Measurements from ENCODE around the gene NRTN.
"Not testable (repeated sequence)": the region's sequence is repeated elsewhere in the genome, so short reads cannot be mapped to it uniquely, and the experiment has no call there.

NRTN gene

DNA sequence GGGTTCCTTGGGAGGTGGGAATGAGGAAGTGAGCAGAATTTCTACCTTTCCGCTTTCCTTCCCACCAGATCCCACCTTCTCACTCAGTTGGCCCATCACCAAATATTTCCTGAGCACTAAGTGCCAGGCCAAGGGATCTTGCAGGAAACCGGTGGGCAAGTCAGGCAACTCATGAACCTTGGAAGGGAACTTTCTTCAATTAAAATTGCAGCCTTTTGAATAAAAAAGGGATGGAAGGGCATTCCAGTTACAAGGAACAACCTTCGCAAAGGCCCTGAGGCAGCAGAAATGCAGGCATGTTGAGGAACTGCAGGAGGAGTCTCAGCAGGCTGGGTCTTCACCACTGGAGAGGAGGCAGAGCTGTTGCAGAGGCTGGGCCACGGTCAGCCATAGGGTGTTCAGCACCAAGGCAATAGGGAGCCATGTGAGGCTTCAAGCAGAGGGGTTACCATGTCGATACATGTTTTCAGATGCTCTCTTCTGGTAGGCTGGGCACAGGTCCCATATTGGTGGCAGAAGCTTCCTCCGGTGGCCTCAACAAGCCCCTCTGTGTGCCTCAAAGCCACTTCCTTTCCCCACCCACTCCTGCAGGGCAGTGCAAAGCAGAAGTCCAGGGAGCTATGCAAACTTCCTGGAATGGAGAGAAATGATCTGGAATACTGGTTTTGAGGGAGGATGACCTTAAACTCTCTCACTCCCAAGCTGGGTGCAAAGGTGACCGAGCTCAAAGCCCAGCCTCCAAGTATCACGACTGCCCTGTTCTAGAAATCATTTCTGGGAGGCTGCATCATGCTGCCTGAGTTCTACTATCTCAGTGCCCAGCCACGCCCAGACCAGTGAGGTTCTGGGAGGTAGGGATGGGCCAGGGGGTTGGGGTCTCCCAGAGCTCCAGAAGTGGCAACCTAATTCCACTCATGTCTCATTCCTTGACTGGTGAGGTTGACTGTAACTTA lies 34.5 kb downstream of the NRTN start, which contains the start of gene FUT6:
FUT6 (minus strand) TSS at position 638 of the 953 bp plus-strand sequence. CDS start 7,135 bp downstream, outside the sequence.
- DNase-seq: no peak

DNA sequence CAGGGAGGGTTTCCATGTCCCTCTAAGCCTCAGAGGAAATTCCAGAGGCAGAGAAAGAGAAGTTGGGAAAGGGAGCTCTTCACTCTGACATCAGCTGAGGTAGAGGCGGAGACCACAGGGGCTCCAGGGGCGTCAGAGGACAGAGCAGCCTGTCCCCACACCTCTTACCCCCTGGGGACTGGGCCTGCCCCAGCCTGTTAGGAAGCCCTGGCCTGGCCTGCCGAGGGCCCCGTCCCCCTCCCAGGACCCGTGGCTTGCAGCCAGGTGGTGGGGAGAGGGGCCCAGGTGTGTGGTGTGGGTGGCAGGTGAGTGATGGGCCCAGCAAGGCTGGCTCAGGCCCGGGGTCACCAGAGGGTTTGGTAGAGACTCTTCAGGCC lies 36.9 kb downstream of the NRTN start:
- not testable (repeated sequence) for DNase-seq

DNA sequence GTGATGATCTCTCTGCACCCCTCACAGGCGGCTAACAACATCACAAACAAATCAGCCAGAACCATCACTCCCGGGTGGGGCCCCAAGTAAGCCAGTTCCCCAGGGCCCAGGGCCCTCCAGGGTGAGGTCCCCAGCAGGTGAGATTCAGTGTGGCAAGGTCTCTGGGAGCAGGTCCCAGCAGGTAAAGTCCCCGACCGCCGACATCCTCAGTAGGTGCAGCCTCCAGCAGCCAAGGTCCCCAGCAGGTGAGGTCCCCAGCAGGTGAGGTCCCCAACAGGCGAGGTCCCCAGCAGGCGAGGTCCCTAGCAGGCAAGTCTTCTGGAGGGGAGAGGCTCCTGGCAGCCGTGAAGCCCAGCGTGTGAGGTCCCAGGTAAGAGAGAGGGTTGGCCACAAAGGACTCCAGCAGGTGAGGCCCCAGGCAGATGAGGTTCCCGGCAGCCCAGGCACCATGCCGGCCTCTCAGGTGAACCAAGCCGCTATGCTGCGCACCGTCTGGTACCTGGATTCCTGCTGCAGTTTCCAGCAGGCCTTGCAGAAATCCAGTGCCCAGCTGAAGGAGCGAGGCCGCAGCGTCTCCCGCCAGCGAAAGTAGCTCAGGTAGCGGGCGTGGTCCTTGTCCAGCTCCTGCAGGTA lies 38.5 kb downstream of the NRTN start:
- DNase-seq: no peak

DNA sequence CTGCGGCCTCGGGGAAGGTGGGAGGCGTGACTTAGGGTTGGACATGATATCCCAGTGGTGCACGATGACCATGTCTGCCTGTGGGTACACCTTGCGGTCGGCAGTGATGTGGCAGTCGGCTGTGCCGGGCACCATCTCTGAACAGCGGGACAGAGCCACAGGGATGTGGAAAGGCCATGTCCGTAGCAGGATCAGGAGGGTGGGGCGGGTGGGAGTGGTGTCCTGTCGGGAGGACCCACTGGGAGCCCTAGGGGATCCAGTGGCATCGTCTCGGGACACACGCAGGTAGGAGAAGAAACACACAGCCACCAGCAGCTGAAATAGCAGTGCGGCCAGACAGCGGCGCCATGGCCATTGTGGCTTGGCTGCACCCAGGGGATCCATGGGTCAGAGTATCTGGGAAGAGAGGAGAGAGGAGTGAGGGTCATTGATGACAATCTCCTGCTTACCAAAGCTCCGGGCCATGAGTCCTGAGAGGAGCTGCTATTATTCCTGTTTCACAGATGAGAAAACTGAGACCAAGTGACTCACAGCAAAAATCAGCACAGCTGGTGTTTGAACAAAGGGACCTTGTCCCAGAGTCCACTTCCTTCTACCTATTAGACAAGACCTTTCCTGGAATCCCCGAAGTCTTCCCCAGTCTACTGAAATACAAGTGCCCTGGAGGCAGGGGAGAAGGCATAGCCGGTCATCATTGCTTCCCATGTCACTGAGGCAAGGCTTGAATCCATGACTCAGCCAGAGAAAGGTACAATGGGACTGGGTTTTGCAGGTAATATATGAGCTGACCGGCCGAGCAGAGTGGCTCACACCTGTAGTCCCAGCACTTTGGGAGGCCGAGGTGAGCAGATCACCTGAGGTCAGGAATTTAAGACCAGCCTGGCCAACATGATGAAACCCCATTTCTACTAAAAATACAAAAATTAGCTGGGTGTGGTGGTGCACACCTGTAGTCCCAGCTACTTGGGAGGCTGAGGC lies 39.9 kb downstream of the NRTN start:
- no peak for DNase-seq

DNA sequence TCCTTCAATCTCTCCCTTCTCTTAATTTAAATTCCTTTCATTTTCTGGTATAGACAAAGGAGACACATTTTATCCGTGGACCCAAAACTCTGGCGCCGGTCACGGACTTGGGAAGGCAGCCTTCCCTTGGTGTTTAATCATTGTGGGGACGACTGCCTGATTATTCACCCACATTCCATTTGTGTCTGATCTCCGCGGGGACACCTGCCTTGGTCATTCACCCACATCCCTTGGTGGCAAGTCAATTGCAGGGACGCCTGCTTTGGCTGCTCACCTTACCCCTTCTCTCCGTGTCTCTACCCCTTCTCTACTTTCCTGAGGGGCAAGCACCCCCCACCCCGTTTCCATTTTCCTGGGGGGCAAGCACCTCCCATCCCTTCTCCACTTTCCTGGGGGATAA lies 43.0 kb downstream of the NRTN start:
- DNase-seq: not testable (repeated sequence)

DNA sequence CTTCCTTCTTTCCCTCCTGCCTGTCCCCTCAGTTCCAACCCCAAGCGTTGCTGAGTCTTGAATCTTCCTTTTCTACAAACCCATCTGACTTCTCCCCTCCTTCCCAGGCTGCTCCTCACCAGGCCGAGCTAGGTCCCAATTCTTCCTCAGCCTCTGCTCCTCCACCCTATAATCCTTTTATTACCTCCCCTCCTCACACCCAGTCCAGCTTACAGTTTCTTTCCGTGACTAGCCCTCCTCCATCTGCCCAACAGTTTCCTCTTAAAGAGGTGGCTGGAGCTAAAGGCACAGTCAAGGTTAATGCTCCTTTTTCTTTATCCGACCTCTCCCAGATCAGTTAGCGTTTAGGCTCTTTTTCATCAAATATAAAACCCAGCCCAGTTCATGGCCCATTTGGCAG lies 43.8 kb downstream of the NRTN start:
- not testable (repeated sequence) for DNase-seq

DNA sequence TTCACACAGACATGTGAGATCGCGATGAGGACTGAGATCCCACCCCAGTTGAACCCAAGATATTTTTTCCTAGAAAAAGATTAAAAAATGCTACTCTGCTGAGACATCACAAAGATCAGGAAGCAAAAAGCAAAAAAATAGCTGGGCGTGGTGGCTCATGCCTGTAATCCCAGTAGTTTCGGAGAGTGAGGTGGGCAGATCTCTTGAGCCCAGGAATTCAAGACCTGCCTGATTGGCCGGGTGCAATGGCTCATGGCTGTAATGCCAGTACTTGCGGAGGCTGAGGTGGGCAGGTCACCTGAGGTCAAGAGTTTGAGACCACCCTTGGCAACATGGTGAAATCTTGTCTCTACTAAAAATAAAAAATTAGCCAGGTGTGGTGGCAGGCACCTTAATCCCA lies 45.3 kb downstream of the NRTN start:
- DNase-seq: no peak

DNA sequence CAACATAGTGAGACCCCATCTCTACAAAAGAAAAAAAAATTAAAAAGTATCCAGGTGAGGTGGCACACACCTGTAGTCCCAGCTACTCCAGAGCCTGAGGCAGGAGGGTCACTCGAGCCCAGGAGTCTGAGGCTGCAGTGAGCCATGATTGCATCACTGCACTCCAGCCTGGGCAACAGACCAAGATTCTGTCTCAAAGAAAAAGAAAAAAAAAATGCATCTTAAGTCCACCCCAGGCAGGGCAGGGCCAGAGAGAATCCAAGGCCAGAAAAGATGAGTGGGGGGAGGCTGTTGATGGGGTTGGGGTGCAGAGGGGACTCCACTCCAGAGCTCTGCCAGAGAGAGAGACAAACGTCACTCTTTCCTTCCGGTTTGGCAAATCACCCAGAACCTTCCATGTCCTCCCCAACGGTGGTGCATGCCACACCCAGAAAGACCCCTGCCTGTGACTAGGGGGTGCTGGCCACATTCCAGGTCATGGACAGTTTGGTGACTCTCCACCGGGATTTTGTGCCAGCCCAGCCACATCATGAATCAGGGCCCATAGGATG lies 46.0 kb downstream of the NRTN start:
- DNase-seq: no peak

DNA sequence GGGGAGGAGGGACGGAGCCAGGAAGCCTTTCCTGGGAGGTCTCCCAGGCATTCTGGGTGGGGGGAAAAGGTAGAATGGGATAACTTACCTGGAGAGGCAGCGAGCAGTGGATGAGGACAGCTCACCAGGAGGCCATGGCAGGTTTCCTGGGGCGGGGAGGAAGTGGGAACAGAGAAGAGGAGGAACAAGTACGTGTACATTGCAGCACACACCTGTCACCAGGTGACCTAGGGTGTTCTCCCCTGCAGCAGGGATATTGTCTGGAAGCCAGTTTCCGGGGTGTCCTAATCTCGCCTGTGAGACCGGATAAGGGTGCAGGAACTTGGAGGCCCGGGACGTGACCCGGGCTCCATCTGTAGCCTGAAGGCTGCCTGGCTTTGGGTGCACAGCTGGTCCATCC lies 46.4 kb downstream of the NRTN start, which contains the start of gene FUT3:
FUT3 (minus strand) TSS at position 148 of the 400 bp plus-strand sequence.
- DNase-seq: no peak

DNA sequence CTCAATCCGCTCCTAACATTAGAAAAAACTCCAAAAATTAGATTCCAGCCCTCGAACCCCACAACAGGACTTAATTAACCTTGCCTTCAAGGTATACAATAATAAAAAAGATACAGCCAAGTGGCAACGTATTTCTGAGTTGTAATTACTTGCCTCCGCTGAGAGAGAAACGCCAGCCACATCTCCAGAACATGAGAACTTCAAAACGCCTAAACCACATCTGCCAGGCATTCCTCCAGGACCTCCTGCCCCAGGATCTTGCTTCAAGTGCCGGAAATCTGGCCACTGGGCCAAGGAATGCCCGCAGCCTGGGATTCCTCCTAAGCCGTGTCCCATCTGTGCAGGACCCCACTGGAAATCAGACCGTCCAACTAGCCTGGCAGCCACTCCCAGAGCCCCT lies 49.3 kb downstream of the NRTN start:
- not testable (repeated sequence) for DNase-seq

DNA sequence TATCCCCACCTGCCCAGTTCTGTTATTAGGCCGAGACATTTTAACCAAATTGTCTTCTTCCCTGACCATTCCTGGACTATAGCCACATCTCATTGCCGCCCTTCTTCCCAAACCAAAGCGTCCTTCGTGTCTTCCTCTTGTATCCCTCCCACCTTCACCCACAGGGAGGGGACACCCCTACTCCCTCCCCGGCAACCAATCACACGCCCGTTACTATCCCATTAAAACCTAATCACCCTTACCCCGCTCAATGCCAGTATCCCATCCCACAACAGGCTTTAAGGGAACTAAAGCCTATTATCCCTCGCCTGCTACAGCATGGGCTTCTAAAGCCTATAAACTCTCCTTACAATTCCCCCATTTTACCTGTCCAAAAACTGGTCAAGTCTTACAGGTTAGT lies 50.3 kb downstream of the NRTN start:
- DNase-seq: not testable (repeated sequence)

DNA sequence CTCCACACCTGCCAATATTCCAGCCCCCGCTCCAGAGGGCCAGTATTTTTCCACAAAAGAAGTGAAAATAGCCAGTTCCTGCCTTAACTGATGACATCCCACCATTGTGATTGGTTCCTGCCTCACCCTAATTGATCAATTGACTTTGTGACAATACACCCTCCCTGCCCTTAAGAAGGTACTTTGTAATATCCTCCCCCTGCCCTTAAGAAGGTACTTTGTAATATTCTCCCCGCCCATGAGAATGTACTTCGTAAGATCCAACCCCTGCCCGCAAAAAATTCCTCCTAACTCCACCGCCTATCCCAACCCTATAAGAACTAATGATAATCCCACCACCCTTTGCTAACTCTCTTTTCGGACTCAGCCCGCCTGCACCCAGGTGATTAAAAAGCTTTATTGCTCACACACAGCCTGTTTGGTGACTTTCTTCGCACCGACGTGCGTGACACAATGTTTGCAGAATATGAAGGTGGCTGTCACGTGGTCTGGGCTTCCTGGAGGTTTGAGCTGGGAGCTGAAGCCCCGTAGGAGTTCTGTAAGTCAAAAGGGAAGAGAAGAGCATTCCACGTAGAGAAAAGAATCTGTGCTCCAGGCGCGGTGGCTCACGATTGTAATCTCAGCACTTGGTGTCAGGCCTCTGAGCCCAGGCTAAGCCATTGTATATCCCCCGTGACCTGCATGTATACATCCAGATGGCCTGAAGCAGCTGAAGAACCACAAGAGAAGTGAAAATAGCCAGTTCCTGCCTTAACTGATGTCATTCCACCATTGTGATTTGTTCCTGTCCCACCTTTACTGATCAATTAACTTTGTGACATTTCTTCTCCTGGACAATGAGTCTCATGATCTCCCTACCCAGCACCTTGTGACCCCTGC lies 52.6 kb downstream of the NRTN start:
- DNase-seq: no peak

DNA sequence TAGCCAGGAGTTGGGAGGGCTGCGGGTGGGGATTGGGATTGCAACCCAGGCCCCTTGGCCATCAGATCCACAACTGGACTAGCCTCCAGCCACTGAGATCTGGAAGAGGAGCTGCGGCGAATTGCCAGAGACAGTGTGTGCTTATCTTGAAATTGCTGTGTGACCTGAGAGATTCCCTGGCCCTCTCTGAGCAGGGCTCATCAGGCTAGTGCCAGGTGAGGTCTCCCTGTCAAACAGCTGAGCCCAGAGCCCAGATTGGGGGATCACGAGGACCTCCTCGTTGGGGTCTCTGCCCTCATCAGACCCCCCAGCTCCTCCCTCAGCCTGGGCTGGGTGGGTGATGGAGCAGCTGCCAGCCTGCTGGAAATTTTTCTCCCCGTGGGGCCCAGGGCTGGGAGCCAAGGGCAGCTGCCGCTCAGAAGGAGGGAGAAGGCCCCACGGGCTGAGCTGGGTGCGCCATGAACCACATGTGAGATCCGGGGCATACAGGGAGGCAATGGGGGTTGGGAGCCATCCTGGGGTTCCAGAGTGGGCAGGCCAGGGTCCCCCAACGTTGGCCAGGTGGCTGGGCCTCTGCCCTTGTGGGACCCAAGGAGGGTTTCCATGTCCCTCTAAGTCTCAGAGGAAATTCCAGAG lies 58.3 kb downstream of the NRTN start:
- DNase-seq: no peak

DNA sequence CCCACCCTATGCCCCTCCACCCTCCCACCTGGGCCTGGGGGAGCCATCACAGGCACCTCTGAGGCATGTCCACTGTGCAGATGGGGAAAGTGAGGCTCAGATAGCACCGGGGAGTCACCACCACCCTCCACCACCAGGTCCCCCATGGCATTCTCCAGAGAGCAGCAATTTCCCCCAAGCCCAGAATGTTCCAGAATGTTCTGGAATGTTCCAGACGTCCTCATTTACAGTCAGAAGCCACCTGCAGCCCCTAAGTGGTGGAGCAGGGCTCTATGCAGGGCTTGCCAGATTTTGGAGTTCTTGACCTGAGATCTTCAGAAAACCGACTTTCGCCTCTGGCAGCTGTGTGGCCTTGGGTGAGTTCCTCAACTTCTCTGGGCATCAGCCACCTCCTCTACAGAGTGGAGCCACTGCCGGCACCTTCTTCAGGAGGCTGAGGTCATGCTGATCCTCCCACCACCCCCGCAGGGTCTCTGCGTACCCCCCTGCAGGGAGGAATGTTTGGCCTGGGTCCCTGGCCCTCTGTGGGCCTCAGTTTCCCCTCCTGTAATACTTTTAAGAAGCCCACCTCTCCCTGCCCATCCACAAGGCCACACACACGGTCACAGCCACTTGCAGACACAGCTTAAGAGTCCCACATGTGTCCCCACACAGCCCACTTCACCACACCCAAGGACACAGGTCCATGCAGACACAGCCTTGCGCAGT lies 59.3 kb downstream of the NRTN start:
- no peak for DNase-seq

DNA sequence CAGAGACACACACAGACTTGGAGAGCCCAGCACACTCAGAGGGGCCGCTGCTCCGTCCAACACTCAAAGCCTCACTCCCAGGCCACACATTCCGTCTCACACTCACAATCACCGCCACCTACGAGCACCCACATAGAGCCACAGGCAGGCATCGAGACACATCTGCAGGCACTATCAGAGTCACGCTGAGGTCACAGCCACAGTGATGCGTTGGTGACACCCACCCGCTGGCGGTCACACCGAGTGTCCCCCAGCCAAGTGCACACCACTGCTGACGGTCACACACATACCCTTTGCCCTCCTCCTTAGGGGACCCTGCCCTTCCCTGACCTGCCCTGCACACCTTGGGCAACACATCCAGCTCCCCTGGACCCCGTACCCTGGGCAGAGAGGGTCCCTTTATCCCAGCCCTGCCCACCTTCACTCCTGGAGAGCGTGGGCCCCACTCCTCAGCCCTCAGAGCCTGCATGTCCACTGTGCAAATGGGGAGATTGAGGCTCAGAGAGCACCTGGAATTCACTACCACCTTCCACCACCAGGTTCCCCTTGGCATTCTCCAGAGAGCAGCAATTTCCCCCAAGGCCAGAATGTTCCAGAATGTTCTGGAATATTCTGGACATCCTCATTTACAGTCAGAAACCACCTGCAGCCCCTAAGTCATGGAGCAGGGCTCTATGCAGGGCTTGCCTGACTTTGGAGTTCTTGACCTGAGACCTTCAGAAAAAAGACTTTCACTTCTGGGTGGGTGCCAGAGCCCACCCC lies 60.0 kb downstream of the NRTN start:
- DNase-seq: no peak

DNA sequence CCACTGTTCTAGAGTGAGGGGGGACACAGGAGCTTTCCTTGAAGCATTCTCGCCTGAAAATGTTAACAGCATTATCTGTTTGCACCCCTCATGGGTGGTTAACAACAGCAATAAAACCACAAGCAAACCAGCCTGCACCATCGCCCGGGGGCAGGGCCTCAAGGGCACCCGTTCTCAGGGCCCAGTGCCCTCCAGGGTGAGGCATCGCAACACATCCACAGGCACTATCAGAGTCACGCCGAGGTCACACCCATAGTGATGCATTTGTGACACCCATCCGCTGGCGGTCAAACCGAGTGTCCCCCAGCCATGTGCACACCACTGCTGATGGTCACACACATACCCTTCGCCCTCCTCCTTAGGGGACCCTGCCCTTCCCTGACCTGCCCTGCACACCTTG lies 60.9 kb downstream of the NRTN start:
- DNase-seq: no peak

DNA sequence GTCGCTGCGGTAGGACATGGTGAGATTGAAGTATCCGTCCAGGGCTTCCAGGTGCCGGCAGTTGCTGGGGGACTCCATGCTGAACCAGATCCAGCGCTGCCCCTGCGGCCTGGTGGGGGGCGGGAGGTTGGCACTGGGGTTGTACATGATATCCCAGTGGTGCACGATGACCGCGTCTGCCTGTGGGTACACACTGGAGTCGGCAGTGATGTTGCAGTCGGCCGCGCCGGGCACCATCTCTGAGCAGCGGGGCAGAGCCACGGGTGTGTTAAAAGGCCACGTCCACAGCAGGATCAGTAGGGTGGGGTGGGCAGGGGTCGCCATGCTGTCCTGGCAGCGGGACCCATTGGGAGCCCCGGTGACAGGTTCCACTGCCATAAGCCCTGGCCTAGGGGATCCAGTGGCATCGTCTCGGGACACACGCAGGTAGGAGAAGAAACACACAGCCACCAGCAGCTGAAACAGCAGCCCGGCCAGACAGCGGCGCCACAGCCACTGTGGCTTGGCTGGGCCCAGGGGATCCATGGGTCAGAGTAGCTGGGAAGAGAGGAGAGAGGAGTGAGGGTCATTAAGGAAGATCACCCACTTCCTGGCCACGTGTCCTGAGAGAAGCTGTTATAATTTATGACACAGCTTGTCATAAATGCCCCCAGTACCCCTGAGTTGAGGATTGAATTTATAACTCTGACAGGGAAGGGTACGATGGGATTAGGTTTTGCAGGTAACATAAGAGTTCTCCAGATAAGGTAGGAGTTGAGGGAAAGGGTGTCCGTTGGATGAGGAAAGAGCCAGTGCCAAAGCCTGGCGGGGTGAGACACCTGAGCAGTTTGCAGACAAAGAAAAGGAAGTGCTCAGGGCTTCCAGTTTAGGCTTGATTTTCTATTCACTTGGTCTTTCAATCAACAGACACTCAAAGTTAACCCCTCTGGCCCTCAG lies 62.6 kb downstream of the NRTN start:
- DNase-seq: no peak

DNA sequence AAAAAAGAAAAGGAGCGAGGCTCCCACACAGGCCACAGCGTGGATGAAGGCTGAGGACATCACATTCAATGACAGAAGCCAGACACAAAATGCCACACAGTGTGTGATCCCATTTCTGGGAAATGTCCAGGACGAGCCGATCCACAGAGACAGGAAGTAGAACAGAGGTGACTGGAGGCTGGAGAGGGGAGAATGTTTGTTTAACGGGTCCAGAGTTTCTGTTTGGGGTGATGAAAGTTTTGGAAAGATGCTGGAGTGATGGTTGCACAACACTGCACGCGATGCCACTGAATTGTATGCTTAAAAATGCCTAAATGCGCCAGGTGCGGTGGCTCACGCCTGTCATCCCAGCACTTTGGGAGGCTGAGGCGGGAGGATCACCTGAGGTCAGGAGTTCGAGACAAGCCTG lies 66.1 kb downstream of the NRTN start:
- no peak for DNase-seq

Measured in SW 1271 (cell line).